HepG2 (cell line): ENCODE results near the gene FOSB. TPM values are rescaled to one million over a fixed set of nuclear protein-coding genes. Genes with fewer than 3 reads are reported as not detected.
A peak's percentile ranks its signal among the peaks of the same experiment; 100 is the strongest.

Experiments
- ATF2 ChIP-seq: sonication (generic); formaldehyde crosslinking; IDR thresholded peaks from 2 replicates; pipeline ENCODE4 v1.4.0; 2020; ENCODE audit warnings: missing genetic modification reagents
- EHMT2 ChIP-seq: fragments of 200-600 bp; sonication (generic); IDR thresholded peaks from 2 replicates; pipeline ENCODE4 v1.7.0; 2017; ENCODE audit warnings: antibody characterized with exemption, low read depth, low read length, borderline replicate concordance
- ETV5 ChIP-seq: IDR thresholded peaks from 2 replicates; pipeline ENCODE4 v1.6.1; 2018; ENCODE audit warnings: missing biosample characterization, missing genetic modification reagents, inconsistent platforms, borderline replicate concordance
- HOMEZ ChIP-seq: IDR thresholded peaks from 2 replicates; pipeline ENCODE4 v1.6.1; 2016; ENCODE audit warnings: low read depth
- MAFF ChIP-seq: IDR thresholded peaks from 2 replicates; pipeline ENCODE4 v1.6.1; 2011; ENCODE audit warnings: low read depth, low read length, improper control_type of control experiment
- NAIF1 ChIP-seq: sonication (generic); formaldehyde crosslinking; IDR thresholded peaks from 2 replicates; pipeline ENCODE4 v1.5.0; 2020; ENCODE audit warnings: mild to moderate bottlenecking, missing genetic modification reagents, borderline replicate concordance
- NPAS2 ChIP-seq: sonication (generic); formaldehyde crosslinking; IDR thresholded peaks from 2 replicates; pipeline ENCODE4 v1.8.0; 2022; ENCODE audit warnings: mild to moderate bottlenecking, missing genetic modification reagents, borderline replicate concordance
- PAWR ChIP-seq: sonication (generic); formaldehyde crosslinking; IDR thresholded peaks from 2 replicates; pipeline ENCODE4 v1.4.0; 2020; ENCODE audit warnings: missing genetic modification reagents, mild to moderate bottlenecking, borderline replicate concordance
- PRDM10 ChIP-seq: sonication (generic); formaldehyde crosslinking; IDR thresholded peaks from 2 replicates; pipeline ENCODE4 v1.4.0; 2020; ENCODE audit warnings: low read depth, missing genetic modification reagents
- PREB ChIP-seq: sonication (generic); formaldehyde crosslinking; IDR thresholded peaks from 2 replicates; pipeline ENCODE4 v1.4.0; 2020; ENCODE audit warnings: missing genetic modification reagents
- SRF ChIP-seq: IDR thresholded peaks from 2 replicates; pipeline ENCODE4 v1.6.1; 2011; ENCODE audit warnings: mild to moderate bottlenecking, low read depth, low read length, moderate library complexity
- THYN1 ChIP-seq: sonication (generic); formaldehyde crosslinking; IDR thresholded peaks from 2 replicates; pipeline ENCODE4 v1.8.1; 2023; ENCODE audit warnings: low read depth, mild to moderate bottlenecking, moderate library complexity, missing genetic modification reagents, borderline replicate concordance
- ZFP36L1 ChIP-seq: sonication (generic); formaldehyde crosslinking; IDR thresholded peaks from 2 replicates; pipeline ENCODE4 v1.8.0; 2022; ENCODE audit warnings: mild to moderate bottlenecking, missing genetic modification reagents, moderate library complexity
- ZNF333 ChIP-seq: sonication (generic); formaldehyde crosslinking; IDR thresholded peaks from 2 replicates; pipeline ENCODE4 v1.4.0; 2020; ENCODE audit warnings: mild to moderate bottlenecking, missing genetic modification reagents, borderline replicate concordance
- ZNF451 ChIP-seq: sonication (generic); formaldehyde crosslinking; IDR thresholded peaks from 2 replicates; pipeline ENCODE4 v1.5.0; 2020; ENCODE audit warnings: mild to moderate bottlenecking, missing genetic modification reagents
- ZNF597 ChIP-seq: sonication (generic); formaldehyde crosslinking; IDR thresholded peaks from 2 replicates; pipeline ENCODE4 v1.5.0; 2020; ENCODE audit warnings: missing genetic modification reagents
- ZNF746 ChIP-seq: sonication (generic); formaldehyde crosslinking; IDR thresholded peaks from 2 replicates; pipeline ENCODE4 v1.8.0; 2022; ENCODE audit warnings: mild to moderate bottlenecking, missing genetic modification reagents
- polyA plus RNA-seq, 8 experiments: library from polyadenylated mRNA; depleted of rRNA in 3 of 8; stranded (reverse) in 7 of 8; unstranded in 1 of 8; fragments of >200 nt; fragmentation: Illumina TruSeq in 4 of 8; extraction: Trizol in 4 of 8; gene quantifications; 2 replicates each; pipeline versions ENCODE4 v1.2.1 to v1.2.3, GENCODE V29; 2011 to 2016; ENCODE audit warnings: low read depth in 4 of 8, missing spikeins in 1 of 8, mixed read lengths in 1 of 8; ENCODE audit not compliant: insufficient read depth in 1 of 8
- total RNA-seq, 5 experiments: library from RNA; depleted of rRNA; stranded (reverse); fragments of >200 nt; fragmentation: Illumina TruSeq; extraction: Trizol; gene quantifications; 2 replicates each; pipeline ENCODE4 v1.2.3, GENCODE V29; 2016; ENCODE audit warnings: low read depth in 1 of 5

The FOSB gene
- total and polyA plus RNA-seq, 2 of the 13 experiments (the other 11 are each of a cell fraction or from before 2014, with no cell fraction given), result 2.8 to 6.0 TPM

GRCh38 chr19:45492627-45493470 is 25.1 kb downstream of the FOSB start (continued):
- no peak for TF ChIP-seq MAFF
- TF ChIP-seq ZNF746 (CRISPR knock-in tag), result no peak
- TF ChIP-seq HOMEZ (CRISPR knock-in tag), result no peak
- TF ChIP-seq ZNF451 (CRISPR knock-in tag), result no peak
- no peak for TF ChIP-seq ATF2 (CRISPR knock-in tag)
- TF ChIP-seq NAIF1 (CRISPR knock-in tag), result 0 out of 2 replicates have a peak, but pooled peaks have one; percentile 23
- peak; percentile 45; the same call in 1 of the 2 replicates for TF ChIP-seq ZNF333 (CRISPR knock-in tag)
- no peak for TF ChIP-seq EHMT2
- peak; percentile 58; the same call in 1 of the 2 replicates for TF ChIP-seq PRDM10 (CRISPR knock-in tag)
- TF ChIP-seq NPAS2, result no peak
- TF ChIP-seq ZNF597 (CRISPR knock-in tag), result no peak
- TF ChIP-seq ZFP36L1 (CRISPR knock-in tag), result no peak
- no peak for TF ChIP-seq PAWR
- no peak for TF ChIP-seq THYN1 (CRISPR knock-in tag)
- peak; percentile 84 for TF ChIP-seq SRF
- 0 out of 2 replicates have a peak, but pooled peaks have one; percentile 24 for TF ChIP-seq ETV5 (CRISPR knock-in tag)
- no peak for TF ChIP-seq PREB
